ENCODE measurements around the gene GMCL2.

GMCL2 gene

DNA sequence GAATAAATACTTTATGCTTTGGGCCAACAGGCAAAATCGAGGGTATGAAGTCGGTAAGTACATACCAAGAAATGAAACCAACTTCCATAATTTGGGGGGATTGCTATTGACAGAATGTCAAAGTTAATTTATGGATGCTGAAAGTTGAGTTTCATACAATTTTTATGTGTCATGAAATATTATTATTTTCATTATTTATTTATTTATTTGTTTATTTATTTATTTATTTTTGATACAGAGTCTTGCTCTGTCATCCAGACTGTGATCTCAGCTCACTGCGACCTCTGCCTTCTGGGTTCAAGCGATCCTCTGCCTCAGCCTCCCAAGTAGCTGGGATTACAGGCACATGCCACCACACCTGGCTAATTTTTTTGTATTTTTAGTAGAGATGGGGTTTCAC is 4.5 kb upstream of the GMCL2 start:
- in situ Hi-C loops (cut with MboI; ENCODE audit: low sequenced_read_pairs): no loop called here

- in situ Hi-C loops (cut with MboI; ENCODE audit: low sequenced_read_pairs): no loop called here
Measured at GRCh38 chr5:178189433-178189832, 2.3 kb upstream of the GMCL2 start.

GRCh38 chr5:178186427-178186826 is 744 bp downstream of the GMCL2 start:
- in situ Hi-C loops (cut with MboI; ENCODE audit: low sequenced_read_pairs): no loop called here

DNA sequence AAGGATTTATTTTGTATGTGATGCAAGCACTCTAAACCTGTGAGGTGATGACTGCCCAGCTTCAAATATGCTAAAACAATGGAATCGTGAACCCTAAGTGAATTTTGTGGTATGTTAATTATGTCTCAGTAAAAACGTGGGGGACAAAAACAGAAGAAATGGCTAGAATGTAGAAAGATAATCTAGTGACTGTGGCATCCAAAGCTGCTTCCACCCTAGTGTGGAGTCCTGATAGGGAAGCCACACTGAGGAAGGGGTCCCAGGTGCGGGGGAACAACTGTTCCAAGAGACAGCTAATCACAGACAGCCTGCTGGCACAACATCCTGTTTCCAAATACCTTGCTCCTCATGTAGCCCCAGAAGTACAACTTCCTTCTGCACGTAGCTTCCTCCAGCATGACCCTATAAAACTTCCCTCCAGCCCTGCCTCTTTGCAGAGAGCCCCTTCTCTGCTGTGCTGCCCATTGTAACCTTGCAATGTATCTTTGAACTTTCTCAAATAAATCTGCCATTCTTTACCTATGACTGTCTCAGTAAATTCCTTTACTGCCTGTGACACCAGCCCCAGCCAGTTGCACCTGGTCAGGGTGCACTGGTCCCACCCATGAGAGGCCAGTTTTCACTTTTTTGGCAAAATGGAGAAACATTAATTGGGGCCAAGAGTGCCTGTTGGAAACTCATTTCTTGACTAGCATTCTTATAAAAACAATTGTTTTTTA is 4.9 kb downstream of the GMCL2 start:
- in situ Hi-C loops (cut with MboI; ENCODE audit: low sequenced_read_pairs): no loop called here

GRCh38 chr5:178180141-178180863 is 6.9 kb downstream of the GMCL2 start:
- in situ Hi-C loops (cut with MboI; ENCODE audit: low sequenced_read_pairs): no loop called here

DNA sequence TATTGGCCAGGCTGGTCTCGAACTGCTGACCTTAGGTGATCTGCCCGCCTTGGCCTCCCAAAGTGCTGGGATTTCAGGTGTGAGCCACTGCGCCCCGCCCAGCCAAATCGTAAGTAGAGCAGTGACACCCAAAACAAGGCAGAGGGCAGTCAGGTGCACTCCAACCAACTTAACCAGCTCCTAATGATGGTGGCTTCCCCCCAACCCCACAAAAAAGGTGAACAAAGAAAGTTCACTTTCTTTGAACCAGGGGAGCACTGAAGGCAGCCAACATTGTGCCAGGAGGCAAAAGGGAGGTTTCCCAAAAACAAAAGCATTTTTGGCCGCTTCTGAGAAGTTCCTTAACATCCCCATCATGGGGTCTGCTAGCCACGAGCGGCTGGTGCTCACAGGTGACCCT is 9.6 kb downstream of the GMCL2 start:
- in situ Hi-C loops (cut with MboI; ENCODE audit: low sequenced_read_pairs): no loop called here

- in situ Hi-C loops (cut with MboI; ENCODE audit: low sequenced_read_pairs): no loop called here
Measured at GRCh38 chr5:178176791-178177190, 10.4 kb downstream of the GMCL2 start.

- in situ Hi-C loops (cut with MboI; ENCODE audit: low sequenced_read_pairs): no loop called here
Measured at GRCh38 chr5:178174456-178174855, 12.7 kb downstream of the GMCL2 start.

- in situ Hi-C loops (cut with MboI; ENCODE audit: low sequenced_read_pairs): no loop called here
Measured at GRCh38 chr5:178170455-178170854, 16.7 kb downstream of the GMCL2 start.

GRCh38 chr5:178165581-178165980 is 21.6 kb downstream of the GMCL2 start:
- in situ Hi-C loops (cut with MboI; ENCODE audit: low sequenced_read_pairs): no loop called here

DNA sequence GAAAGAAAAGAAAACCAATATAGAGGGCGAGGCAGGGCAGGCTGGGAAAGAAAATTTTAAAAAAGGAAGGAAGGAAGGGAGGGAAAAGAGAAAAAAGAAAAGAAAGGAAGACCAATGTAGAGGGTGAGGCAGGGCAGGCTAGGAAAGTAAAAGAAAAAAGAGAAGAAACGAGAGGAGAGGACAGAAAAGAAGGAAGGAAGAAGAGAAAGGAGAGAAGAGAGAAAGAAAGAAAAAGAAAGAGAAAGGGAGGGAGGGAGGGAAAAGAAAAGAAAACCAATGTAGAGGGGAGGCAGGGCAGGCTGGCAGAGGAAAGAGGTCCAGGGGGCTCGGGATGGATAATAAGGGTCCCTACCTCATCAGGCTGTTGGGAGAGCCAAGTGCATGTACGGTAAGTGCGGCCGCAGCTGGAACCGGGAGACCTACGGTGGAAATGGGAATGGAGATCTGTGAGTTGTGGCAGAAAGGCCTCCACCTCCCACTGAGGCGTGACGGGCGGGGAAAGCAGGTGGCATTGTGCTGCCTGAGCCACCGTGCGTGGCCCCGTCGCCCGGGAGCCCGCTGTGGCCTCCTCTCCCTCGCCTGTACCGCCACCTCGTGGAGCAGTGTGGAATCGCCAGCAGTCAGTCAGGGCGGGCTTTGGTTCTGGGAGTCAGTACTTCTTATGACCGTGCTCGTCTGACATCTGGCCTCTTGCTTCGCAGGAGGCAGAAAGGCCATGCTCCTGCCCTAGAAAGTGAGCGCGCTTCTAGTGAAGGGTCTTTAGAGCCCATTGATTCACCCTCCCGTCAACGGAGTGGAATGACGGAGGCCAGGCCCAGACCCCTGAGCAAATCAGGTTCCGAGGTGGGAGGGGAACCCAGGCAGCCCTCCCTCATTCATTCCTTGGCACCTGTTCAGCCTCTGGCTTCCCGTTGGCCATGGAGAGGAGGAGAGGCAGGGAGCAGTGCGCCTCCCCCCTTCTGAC is 23.1 kb downstream of the GMCL2 start:
- in situ Hi-C loops (cut with MboI; ENCODE audit: low sequenced_read_pairs): no loop called here

DNA sequence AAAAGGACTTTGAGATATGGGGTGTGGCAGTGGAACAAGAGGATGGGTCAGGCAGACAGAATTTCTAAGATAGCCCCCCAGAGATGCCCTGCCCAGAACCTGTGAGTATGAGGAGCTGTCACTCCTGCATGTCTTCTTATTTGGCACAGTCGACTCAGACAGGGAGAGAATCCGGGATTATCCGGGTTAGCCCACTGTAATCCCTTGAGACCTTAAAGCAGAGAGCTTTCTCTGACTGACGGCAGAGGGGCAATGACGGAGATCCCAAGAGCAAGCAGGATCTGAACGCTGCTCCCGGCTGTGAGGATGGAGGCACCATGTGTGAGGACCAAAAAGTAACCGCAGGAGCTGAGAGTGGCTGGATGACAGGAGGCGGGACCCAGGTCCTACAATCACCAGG is 24.7 kb downstream of the GMCL2 start:
- in situ Hi-C loops (cut with MboI; ENCODE audit: low sequenced_read_pairs): no loop called here

GRCh38 chr5:178160176-178160575 is 27.0 kb downstream of the GMCL2 start:
- in situ Hi-C loops (cut with MboI; ENCODE audit: low sequenced_read_pairs): no loop called here

DNA sequence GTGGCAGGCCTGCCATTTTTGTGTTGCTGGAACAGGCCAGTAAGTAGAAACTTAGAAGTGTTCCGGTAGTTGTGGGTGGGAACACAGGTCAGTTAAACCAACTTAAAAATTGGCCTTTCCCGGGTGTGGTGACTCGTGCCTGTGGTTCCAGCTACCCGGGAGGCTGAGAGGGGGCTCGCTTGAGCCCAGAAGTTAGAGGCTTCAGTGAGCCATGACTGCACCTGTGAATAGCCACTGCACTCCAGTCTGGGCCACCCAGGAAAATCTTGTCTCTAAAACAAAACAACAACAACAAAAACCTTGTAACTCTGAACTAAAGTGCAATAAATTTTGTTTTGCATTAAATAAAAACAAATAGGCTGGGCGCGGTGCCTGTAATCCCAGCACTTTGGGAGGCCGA is 32.1 kb downstream of the GMCL2 start:
- in situ Hi-C loops (cut with MboI; ENCODE audit: low sequenced_read_pairs): no loop called here

- in situ Hi-C loops (cut with MboI; ENCODE audit: low sequenced_read_pairs): no loop called here
Measured at GRCh38 chr5:178153530-178154340, 33.4 kb downstream of the GMCL2 start, which contains the start of gene NHP2. Gene NHP2, minus strand, starts transcription at chr5:178153885. Its CDS starts 68 bp downstream, at chr5:178153817.

- in situ Hi-C loops (cut with MboI; ENCODE audit: low sequenced_read_pairs): no loop called here
Measured at GRCh38 chr5:178152491-178153444, 34.4 kb downstream of the GMCL2 start.

GRCh38 chr5:178150977-178151734 is 36.0 kb downstream of the GMCL2 start:
- in situ Hi-C loops (cut with MboI; ENCODE audit: low sequenced_read_pairs): no loop called here

- in situ Hi-C loops (cut with MboI; ENCODE audit: low sequenced_read_pairs): no loop called here
Measured at GRCh38 chr5:178149199-178149932, 37.8 kb downstream of the GMCL2 start.

Measured in HL-60/S4 treated with retinoic acid at 250 ng/mL for 4 days and 3 days (cell line).